ENCODE results near the gene ZNF780A. TPM values are rescaled to one million over a fixed set of nuclear protein-coding genes. Genes with fewer than 3 reads are reported as not detected.
"Not testable (repeated sequence)": the region's sequence is repeated elsewhere in the genome, so short reads cannot be mapped to it uniquely, and the experiment has no call there.

Gene ZNF780A
- total RNA-seq (2012; rRNA removed), result 14.0 and 15.5 TPM in 2 replicates

GRCh38 chr19:40090241-40091204 is at the start of gene ZNF780A:
Gene ZNF780A (minus strand): TSS chr19:40090943. CDS start chr19:40084753, 6,190 bp downstream.
- peaks cover 17% of the 10 kb centered on the region for H3K4me1 ChIP-seq (ENCODE audit: control insufficient read depth, insufficient read depth, low read length)
- no peaks in the 10 kb centered on the region for H3K36me3 ChIP-seq (ENCODE audit: insufficient read depth, low read length)
- peak within 1 kb of the TSS; percentile 88 for H3K4me2 ChIP-seq (ENCODE audit: low read length)
- peak within 1 kb of the TSS; percentile 92 for H3K9ac ChIP-seq (ENCODE audit: low read depth, low read length)
- peak within 1 kb of the TSS; percentile 92 for H3K4me3 ChIP-seq (ENCODE audit: low read length)
- no peaks in the 10 kb centered on the region for H3K9me3 ChIP-seq (replicated peaks; ENCODE audit: low read length)
- H3K27me3 ChIP-seq (ENCODE audit: control insufficient read depth, insufficient read depth, low read length), result peaks cover 8% of the 10 kb centered on the region

DNA sequence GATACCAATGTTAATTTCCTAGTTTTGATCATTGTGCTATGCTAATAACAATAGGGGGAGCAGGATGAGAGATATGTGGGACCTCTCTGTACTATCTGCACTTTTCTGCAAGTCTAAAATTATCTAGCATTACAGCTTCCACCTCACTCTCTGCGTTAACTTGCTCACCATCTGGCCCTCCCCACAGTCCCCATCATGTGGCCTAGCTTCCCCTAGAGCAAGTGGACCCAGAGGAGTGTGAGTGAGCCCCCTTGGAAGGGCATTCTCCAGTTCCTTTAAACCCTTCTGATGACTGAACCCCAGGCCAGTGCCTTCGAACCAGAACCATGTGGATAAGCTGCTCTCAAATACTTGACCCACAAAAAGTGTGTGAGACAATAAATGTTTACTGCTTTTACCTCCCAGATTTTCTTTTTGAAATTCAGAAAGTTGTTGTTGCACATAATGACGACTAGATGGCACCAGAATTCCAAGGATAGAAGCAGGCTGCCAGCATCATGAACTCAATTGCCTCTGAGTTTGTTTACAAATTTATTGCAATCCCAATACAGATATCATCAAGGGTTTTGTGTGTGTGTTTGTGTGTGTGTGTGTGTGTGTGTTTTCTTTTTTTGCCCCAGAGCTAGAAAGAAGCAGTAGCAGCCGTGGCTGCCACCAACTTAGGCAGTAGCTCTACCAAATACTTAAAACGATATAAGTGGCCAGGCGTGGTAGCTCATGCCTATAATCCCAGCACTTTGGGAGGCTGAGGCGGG is 49.0 kb upstream of the ZNF780A start:
- no peaks in the 10 kb centered on the region for H3K4me1 ChIP-seq (ENCODE audit: control insufficient read depth, insufficient read depth, low read length)
- no peak overlapping the region for H3K4me2 ChIP-seq (ENCODE audit: low read length)

GRCh38 chr19:40136818-40137217 is 46.1 kb upstream of the ZNF780A start:
- no peak overlapping the region for H3K9ac ChIP-seq (ENCODE audit: low read depth, low read length)
- no peak overlapping the region for H3K4me3 ChIP-seq (ENCODE audit: low read length)
- no peaks in the 10 kb centered on the region for H3K36me3 ChIP-seq (ENCODE audit: insufficient read depth, low read length)
- no peaks in the 10 kb centered on the region for H3K4me1 ChIP-seq (ENCODE audit: control insufficient read depth, insufficient read depth, low read length)
- no peak overlapping the region for H3K4me2 ChIP-seq (ENCODE audit: low read length)
- no peaks in the 10 kb centered on the region for H3K9me3 ChIP-seq (replicated peaks; ENCODE audit: low read length)
- peaks cover 39% of the 10 kb centered on the region for H3K27me3 ChIP-seq (ENCODE audit: control insufficient read depth, insufficient read depth, low read length)

More for the DNA sequence above, 49.0 kb upstream of the ZNF780A start:
- peaks cover 41% of the 10 kb centered on the region for H3K27me3 ChIP-seq (ENCODE audit: control insufficient read depth, insufficient read depth, low read length)
- no peak overlapping the region for H3K4me3 ChIP-seq (ENCODE audit: low read length)
- no peaks in the 10 kb centered on the region for H3K9me3 ChIP-seq (replicated peaks; ENCODE audit: low read length)
- H3K36me3 ChIP-seq (ENCODE audit: insufficient read depth, low read length), result no peaks in the 10 kb centered on the region
- H3K9ac ChIP-seq (ENCODE audit: low read depth, low read length), result no peak overlapping the region

DNA sequence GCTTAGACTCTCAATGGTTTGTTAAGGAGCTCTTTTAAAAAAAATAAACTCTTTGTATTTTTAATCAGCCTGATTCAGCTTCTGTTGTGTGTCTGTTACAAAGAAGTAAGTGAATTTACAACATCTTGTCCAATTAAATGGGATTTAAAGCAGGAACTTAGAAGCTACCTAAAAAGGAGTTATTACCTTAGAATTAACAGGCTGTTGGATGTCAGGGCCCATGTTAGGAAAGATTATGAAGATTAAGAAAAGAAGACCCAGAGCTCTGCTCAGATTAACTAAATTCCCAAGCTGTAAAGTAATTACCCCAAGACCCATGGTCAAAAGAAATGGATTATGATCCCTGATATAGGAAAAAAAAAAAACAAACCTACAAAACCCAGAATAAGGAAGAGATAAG is 44.1 kb upstream of the ZNF780A start:
- Histone ChIP-seq H3K9ac (ENCODE audit: low read depth, low read length) (no peak overlapping the region), H3K4me3 (ENCODE audit: low read length) (no peak overlapping the region), H3K36me3 (ENCODE audit: insufficient read depth, low read length) (no peaks in the 10 kb centered on the region), H3K9me3 (replicated peaks; ENCODE audit: low read length) (no peaks in the 10 kb centered on the region), H3K4me1 (ENCODE audit: control insufficient read depth, insufficient read depth, low read length) (no peaks in the 10 kb centered on the region), H3K27me3 (ENCODE audit: control insufficient read depth, insufficient read depth, low read length) (peaks cover 34% of the 10 kb centered on the region), H3K4me2 (ENCODE audit: low read length) (no peak overlapping the region)

DNA sequence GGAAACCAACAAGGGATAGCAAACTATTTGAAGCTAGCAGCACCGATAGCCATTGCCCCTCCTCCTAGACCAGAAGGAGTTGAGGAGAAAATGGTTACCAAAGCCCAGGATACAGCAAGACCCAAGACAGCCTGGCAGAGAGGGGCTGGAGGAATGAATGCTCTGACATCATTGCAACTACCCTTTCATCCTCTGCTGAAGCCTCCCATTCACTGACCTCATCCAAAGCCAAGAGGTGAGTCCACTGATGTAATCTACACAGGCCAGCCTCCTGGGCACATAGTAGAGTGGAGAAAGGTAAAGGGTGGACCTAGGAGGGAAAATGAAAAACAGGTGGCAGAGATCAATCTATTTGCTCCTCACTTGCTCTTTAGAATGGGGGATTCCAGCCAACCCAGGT is 42.7 kb upstream of the ZNF780A start:
- H3K4me2 ChIP-seq (ENCODE audit: low read length), result no peak overlapping the region
- H3K4me1 ChIP-seq (ENCODE audit: control insufficient read depth, insufficient read depth, low read length), result no peaks in the 10 kb centered on the region
- no peaks in the 10 kb centered on the region for H3K36me3 ChIP-seq (ENCODE audit: insufficient read depth, low read length)
- peaks cover 46% of the 10 kb centered on the region for H3K27me3 ChIP-seq (ENCODE audit: control insufficient read depth, insufficient read depth, low read length)
- no peaks in the 10 kb centered on the region for H3K9me3 ChIP-seq (replicated peaks; ENCODE audit: low read length)
- H3K4me3 ChIP-seq (ENCODE audit: low read length), result no peak overlapping the region
- H3K9ac ChIP-seq (ENCODE audit: low read depth, low read length), result no peak overlapping the region

- Histone ChIP-seq H3K9me3 (replicated peaks; ENCODE audit: low read length) (no peaks in the 10 kb centered on the region), H3K36me3 (ENCODE audit: insufficient read depth, low read length) (no peaks in the 10 kb centered on the region), H3K9ac (ENCODE audit: low read depth, low read length) (no peak overlapping the region), H3K4me3 (ENCODE audit: low read length) (no peak overlapping the region), H3K4me2 (ENCODE audit: low read length) (no peak overlapping the region), H3K27me3 (ENCODE audit: control insufficient read depth, insufficient read depth, low read length) (peaks cover 27% of the 10 kb centered on the region), H3K4me1 (ENCODE audit: control insufficient read depth, insufficient read depth, low read length) (no peaks in the 10 kb centered on the region)
These were observed 39.3 kb upstream of the ZNF780A start for GRCh38 chr19:40130013-40130412.

DNA sequence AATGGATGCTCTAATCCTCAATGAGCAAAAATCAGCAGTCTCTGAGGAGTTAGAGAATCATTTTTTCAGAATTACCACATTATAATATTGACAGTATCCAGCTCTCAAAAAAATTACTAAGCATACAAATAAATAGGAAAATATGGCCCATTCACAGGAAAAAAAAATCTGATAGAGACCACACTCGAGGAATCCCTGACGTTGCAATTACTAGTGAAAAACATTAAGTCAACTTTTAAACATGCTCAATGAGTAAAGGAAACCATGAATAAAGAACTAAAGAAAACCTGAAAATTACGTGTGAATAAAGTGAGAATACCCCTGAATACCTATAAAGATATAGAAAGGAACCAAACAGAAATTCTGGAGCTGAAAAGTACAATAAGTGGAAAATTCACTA is 38.7 kb upstream of the ZNF780A start:
- Histone ChIP-seq H3K36me3 (ENCODE audit: insufficient read depth, low read length) (no peaks in the 10 kb centered on the region), H3K9me3 (replicated peaks; ENCODE audit: low read length) (no peaks in the 10 kb centered on the region), H3K27me3 (ENCODE audit: control insufficient read depth, insufficient read depth, low read length) (peaks cover 21% of the 10 kb centered on the region), H3K4me1 (ENCODE audit: control insufficient read depth, insufficient read depth, low read length) (no peaks in the 10 kb centered on the region), H3K4me3 (ENCODE audit: low read length) (no peak overlapping the region), H3K9ac (ENCODE audit: low read depth, low read length) (no peak overlapping the region), H3K4me2 (ENCODE audit: low read length) (no peak overlapping the region)

- no peak overlapping the region for H3K9ac ChIP-seq (ENCODE audit: low read depth, low read length)
- H3K4me1 ChIP-seq (ENCODE audit: control insufficient read depth, insufficient read depth, low read length), result no peaks in the 10 kb centered on the region
- H3K27me3 ChIP-seq (ENCODE audit: control insufficient read depth, insufficient read depth, low read length), result peaks cover 24% of the 10 kb centered on the region
- no peaks in the 10 kb centered on the region for H3K36me3 ChIP-seq (ENCODE audit: insufficient read depth, low read length)
- no peak overlapping the region for H3K4me3 ChIP-seq (ENCODE audit: low read length)
- no peaks in the 10 kb centered on the region for H3K9me3 ChIP-seq (replicated peaks; ENCODE audit: low read length)
- H3K4me2 ChIP-seq (ENCODE audit: low read length), result no peak overlapping the region
These were observed 38.2 kb upstream of the ZNF780A start for GRCh38 chr19:40128991-40129390.

- Histone ChIP-seq H3K27me3 (ENCODE audit: control insufficient read depth, insufficient read depth, low read length) (peaks cover 9% of the 10 kb centered on the region), H3K4me3 (ENCODE audit: low read length) (no peak overlapping the region), H3K4me1 (ENCODE audit: control insufficient read depth, insufficient read depth, low read length) (no peaks in the 10 kb centered on the region), H3K9ac (ENCODE audit: low read depth, low read length) (no peak overlapping the region), H3K9me3 (replicated peaks; ENCODE audit: low read length) (no peaks in the 10 kb centered on the region), H3K4me2 (ENCODE audit: low read length) (no peak overlapping the region), H3K36me3 (ENCODE audit: insufficient read depth, low read length) (no peaks in the 10 kb centered on the region)
These were observed 28.6 kb upstream of the ZNF780A start for GRCh38 chr19:40119380-40119779.

- H3K36me3 ChIP-seq (ENCODE audit: insufficient read depth, low read length); H3K4me1 ChIP-seq (ENCODE audit: control insufficient read depth, insufficient read depth, low read length); H3K4me2 ChIP-seq (ENCODE audit: low read length); H3K9ac ChIP-seq (ENCODE audit: low read depth, low read length); H3K27me3 ChIP-seq (ENCODE audit: control insufficient read depth, insufficient read depth, low read length); H3K4me3 ChIP-seq (ENCODE audit: low read length); H3K9me3 ChIP-seq (replicated peaks; ENCODE audit: low read length): not testable (repeated sequence)
These were observed 27.9 kb upstream of the ZNF780A start for GRCh38 chr19:40118638-40119037.

- H3K27me3 ChIP-seq (ENCODE audit: control insufficient read depth, insufficient read depth, low read length), result no peaks in the 10 kb centered on the region
- no peaks in the 10 kb centered on the region for H3K9me3 ChIP-seq (replicated peaks; ENCODE audit: low read length)
- no peaks in the 10 kb centered on the region for H3K4me1 ChIP-seq (ENCODE audit: control insufficient read depth, insufficient read depth, low read length)
- H3K9ac ChIP-seq (ENCODE audit: low read depth, low read length), result no peak overlapping the region
- H3K4me3 ChIP-seq (ENCODE audit: low read length), result no peak overlapping the region
- no peaks in the 10 kb centered on the region for H3K36me3 ChIP-seq (ENCODE audit: insufficient read depth, low read length)
- no peak overlapping the region for H3K4me2 ChIP-seq (ENCODE audit: low read length)
These were observed 25.3 kb upstream of the ZNF780A start for GRCh38 chr19:40116075-40116474.

Measured in skeletal muscle satellite cell (primary cell).